Germinal center (tissue), 1 donor: ENCODE measurements around the gene SCRN1.

ENCODE experiments used
- DNase-seq: peaks from one replicate; pipeline ENCODE4 v3.0.0; 2012; ENCODE audit warnings: mixed read lengths, low spot score

SCRN1 gene

GRCh38 chr7:30005464-30005863 is 15.9 kb upstream of the SCRN1 start:
- no peak for DNase-seq

GRCh38 chr7:30003098-30003497 is 13.5 kb upstream of the SCRN1 start:
- DNase-seq, result no peak

GRCh38 chr7:30001998-30002397 is 12.4 kb upstream of the SCRN1 start:
- no peak for DNase-seq

- DNase-seq, result no peak
These were observed 8.9 kb upstream of the SCRN1 start for GRCh38 chr7:29998489-29998888.

GRCh38 chr7:29996321-29996720 is 6.7 kb upstream of the SCRN1 start:
- DNase-seq, result no peak

- no peak for DNase-seq
These were observed 6.1 kb upstream of the SCRN1 start for GRCh38 chr7:29995652-29996051.

- no peak for DNase-seq
These were observed 3.5 kb upstream of the SCRN1 start for GRCh38 chr7:29993140-29993539.

- no peak for DNase-seq
These were observed 2.3 kb upstream of the SCRN1 start for GRCh38 chr7:29991937-29992336.

- DNase-seq, result no peak
These were observed 1.3 kb upstream of the SCRN1 start for GRCh38 chr7:29990931-29991330.

GRCh38 chr7:29988424-29989256 is 961 bp downstream of the SCRN1 start:
- peak; percentile 58 for DNase-seq

GRCh38 chr7:29987811-29988317 is 1.7 kb downstream of the SCRN1 start:
- DNase-seq, result peak; percentile 33

- DNase-seq, result peak; percentile 54
These were observed 2.5 kb downstream of the SCRN1 start for GRCh38 chr7:29987083-29987482.

- DNase-seq, result no peak
These were observed 9.4 kb downstream of the SCRN1 start for GRCh38 chr7:29980151-29980550.

- no peak for DNase-seq
These were observed 11.5 kb downstream of the SCRN1 start for GRCh38 chr7:29977886-29978651.

- no peak for DNase-seq
These were observed 12.8 kb downstream of the SCRN1 start for GRCh38 chr7:29976673-29977415.

- DNase-seq, result no peak
These were observed 13.3 kb downstream of the SCRN1 start for GRCh38 chr7:29976266-29976665.

GRCh38 chr7:29975561-29975960 is 14.0 kb downstream of the SCRN1 start:
- DNase-seq, result no peak

- DNase-seq, result no peak
These were observed 15.3 kb downstream of the SCRN1 start for GRCh38 chr7:29974286-29974685.

- DNase-seq, result no peak
These were observed 17.3 kb downstream of the SCRN1 start for GRCh38 chr7:29972315-29972669.

GRCh38 chr7:29971566-29972314 is 17.9 kb downstream of the SCRN1 start:
- DNase-seq, result no peak

GRCh38 chr7:29970158-29970557 is 19.4 kb downstream of the SCRN1 start:
- no peak for DNase-seq

- DNase-seq, result no peak
These were observed 19.9 kb downstream of the SCRN1 start for GRCh38 chr7:29969738-29970137.
